A549 (cell line): ENCODE data around the gene IRAG1. TPM values are rescaled to one million over a fixed set of nuclear protein-coding genes. Genes with fewer than 3 reads are reported as not detected.
"Not testable (repeated sequence)": the region's sequence is repeated elsewhere in the genome, so short reads cannot be mapped to it uniquely, and the experiment has no call there.

Experiments used
- ATAC-seq, 2 experiments: fragments of 200-7000 bp in 1 of 2; fragments of >200 bp in 1 of 2; cut with Nextera tagmentation in 1 of 2; cut with Tn5 transposase in 1 of 2; 3 replicates each; pipeline versions ENCODE4 v1.8.0 to v1.9.1; 2018 to 2020; ENCODE audit warnings: mild to moderate bottlenecking in 1 of 2, moderate library complexity in 1 of 2
- CTCF ChIA-PET: fragments of 300-600 bp; sonication (Branson Sonifier 250); formaldehyde crosslinking; extraction: SDS; loops from one replicate; lab custom pipeline; 2021; ENCODE audit warnings: antibody characterized with exemption, inconsistent platforms; lab: Yijun Ruan, JAX
- POLR2A ChIA-PET: fragments of 350-600 bp; formaldehyde crosslinking; extraction: SDS; loops from one replicate; lab custom pipeline; 2021; ENCODE audit warnings: antibody characterized with exemption, inconsistent platforms; lab: Yijun Ruan, JAX
- DNase-seq, 2 experiments: peaks; one replicate each; pipeline versions ENCODE4 v3.0.0 to v3.0.0-alpha.2; 2011 to 2016; ENCODE audit warnings: low read depth in 1 of 2, low spot score in 1 of 2
- FAIRE-seq: peaks from 2 replicates; lab custom pipeline; 2011; peaks lifted over from hg19 to GRCh38; lab: Jason Lieb, UNC
- H3K27ac ChIP-seq, 2 experiments: fragments of >200 bp; sonication (Bioruptor Twin); formaldehyde crosslinking; 3 replicates each; pipeline ENCODE4 v1.5.1; 2016 to 2017
- H3K4me1 ChIP-seq: fragments of >200 bp; sonication (Bioruptor Twin); formaldehyde crosslinking; 3 replicates; pipeline ENCODE4 v1.6.1; 2016
- H3K4me2 ChIP-seq: fragments of >200 bp; sonication (Bioruptor Twin); formaldehyde crosslinking; 3 replicates; pipeline ENCODE4 v1.6.1; 2016
- H3K4me3 ChIP-seq: fragments of >200 bp; sonication (Bioruptor Twin); formaldehyde crosslinking; 3 replicates; pipeline ENCODE4 v1.5.1; 2016
- H3K9me3 ChIP-seq: fragments of >200 bp; sonication (Bioruptor Twin); formaldehyde crosslinking; 3 replicates; pipeline ENCODE4 v1.6.1; 2016
- EHMT2 ChIP-seq: fragments of 200-600 bp; sonication (generic); IDR thresholded peaks from 2 replicates; pipeline ENCODE4 v1.6.1; 2016; ENCODE audit warnings: antibody characterized with exemption, low read depth, mild to moderate bottlenecking, moderate library complexity
- ELK1 ChIP-seq: fragments of 150-350 bp; IDR thresholded peaks from 2 replicates; pipeline ENCODE4 v1.6.1; 2014; ENCODE audit warnings: low read depth, mild to moderate bottlenecking, low read length
- EP300 ChIP-seq, 2 experiments: fragments of >200 bp; sonication (Bioruptor Twin); formaldehyde crosslinking; IDR thresholded peaks; 2 replicates in 1 of 2; 3 replicates in 1 of 2; pipeline ENCODE4 v1.6.1; 2016 to 2017
- ESRRA ChIP-seq: fragments of 150-350 bp; IDR thresholded peaks from 2 replicates; pipeline ENCODE4 v1.6.1; 2014; ENCODE audit warnings: mild to moderate bottlenecking, low read length, borderline replicate concordance
- FOSB ChIP-seq: fragments of 250-450 bp; sonication (Bioruptor Pico); IDR thresholded peaks from 2 replicates; pipeline ENCODE4 v1.5.0; 2020; ENCODE audit warnings: mild to moderate bottlenecking, moderate library complexity
- HDAC2 ChIP-seq: fragments of 200-600 bp; sonication (generic); IDR thresholded peaks from 2 replicates; pipeline ENCODE4 v1.6.1; 2016
- HES2 ChIP-seq: fragments of >200 bp; sonication (Bioruptor Twin); formaldehyde crosslinking; IDR thresholded peaks from 2 replicates; pipeline ENCODE4 v1.6.1; 2016
- HEYL ChIP-seq: fragments of 250-450 bp; sonication (Bioruptor Pico); IDR thresholded peaks from 2 replicates; pipeline ENCODE4 v1.8.0; 2021; ENCODE audit warnings: mild to moderate bottlenecking, moderate library complexity
- HMGXB4 ChIP-seq: fragments of 250-450 bp; sonication (Bioruptor Pico); IDR thresholded peaks from 2 replicates; pipeline ENCODE4 v1.5.0; 2021; ENCODE audit warnings: mild to moderate bottlenecking, moderate library complexity, borderline replicate concordance
- HOXB5 ChIP-seq: fragments of 250-450 bp; sonication (Bioruptor Pico); IDR thresholded peaks from 2 replicates; pipeline ENCODE4 v1.5.0; 2020; ENCODE audit warnings: mild to moderate bottlenecking, moderate library complexity
- JUNB ChIP-seq: fragments of >200 bp; sonication (Bioruptor Twin); formaldehyde crosslinking; IDR thresholded peaks from 2 replicates; pipeline ENCODE4 v1.6.1; 2016
- KDM5A ChIP-seq: fragments of 200-600 bp; sonication (generic); IDR thresholded peaks from 2 replicates; pipeline ENCODE4 v1.6.1; 2016; ENCODE audit warnings: antibody characterized with exemption, mild to moderate bottlenecking
- NFE2L2 ChIP-seq: fragments of 150-350 bp; conservative IDR thresholded peaks from 2 replicates; pipeline ENCODE4 v1.6.1; 2014; ENCODE audit warnings: low read length
- NPAS2 ChIP-seq: fragments of 250-450 bp; sonication (Bioruptor Pico); IDR thresholded peaks from 2 replicates; pipeline ENCODE4 v1.8.0; 2022; ENCODE audit warnings: mild to moderate bottlenecking, moderate library complexity, borderline replicate concordance
- PHF8 ChIP-seq: fragments of 200-600 bp; sonication (generic); IDR thresholded peaks from 2 replicates; pipeline ENCODE4 v1.6.1; 2016; ENCODE audit warnings: low read depth, mild to moderate bottlenecking, antibody characterized with exemption, moderate library complexity, borderline replicate concordance
- POLR2A ChIP-seq: IDR thresholded peaks from 2 replicates; pipeline ENCODE4 v1.6.1; 2012; ENCODE audit warnings: mild to moderate bottlenecking, low read length
- RAD21 ChIP-seq, 2 experiments: fragments of >200 bp in 1 of 2; sonication (Bioruptor Twin) in 1 of 2; formaldehyde crosslinking in 1 of 2; IDR thresholded peaks in 1 of 2; conservative IDR thresholded peaks in 1 of 2; 2 replicates in 1 of 2; 3 replicates in 1 of 2; pipeline ENCODE4 v1.6.1; 2012 to 2018; ENCODE audit warnings: inconsistent platforms in 1 of 2
- RFX5 ChIP-seq: fragments of 450-650 bp; IDR thresholded peaks from 2 replicates; pipeline ENCODE4 v1.7.1; 2014; ENCODE audit warnings: antibody characterized with exemption, mild to moderate bottlenecking, moderate library complexity
- SREBF2 ChIP-seq: fragments of 450-650 bp; IDR thresholded peaks from 2 replicates; pipeline ENCODE4 v1.6.1; 2014; ENCODE audit warnings: mild to moderate bottlenecking, moderate library complexity
- TP53 ChIP-seq: fragments of 250-450 bp; sonication (Bioruptor Pico); IDR thresholded peaks from 2 replicates; pipeline ENCODE4 v1.5.0; 2021; ENCODE audit warnings: mild to moderate bottlenecking, moderate library complexity
- USF2 ChIP-seq: fragments of 450-650 bp; IDR thresholded peaks from 2 replicates; pipeline ENCODE4 v1.6.1; 2014; ENCODE audit warnings: antibody characterized with exemption
- ZFP36 ChIP-seq: fragments of 450-650 bp; IDR thresholded peaks from 2 replicates; pipeline ENCODE4 v1.6.1; 2014; ENCODE audit warnings: borderline replicate concordance; ENCODE audit not compliant: partially characterized antibody
- ZSCAN20 ChIP-seq: fragments of 250-450 bp; sonication (Bioruptor Pico); IDR thresholded peaks from 2 replicates; pipeline ENCODE4 v1.8.0; 2022; ENCODE audit warnings: mild to moderate bottlenecking, moderate library complexity
- WGBS: methylation state at CpG from one replicate; pipeline ENCODE4 v1.1.6; 2017; ENCODE audit errors: missing lambda C conversion rate; 5-methylcytosine and 5-hydroxymethylcytosine counted together
- polyA plus RNA-seq, 4 experiments: library from polyadenylated mRNA; depleted of rRNA in 3 of 4; stranded (reverse); fragments of >200 nt; fragmentation: RNase III in 1 of 4; extraction: RNeasy Plus Mini Kit Qiagen cat#74134 plus additional on column Dnase treatment in 1 of 4; gene quantifications; 2 replicates in 3 of 4; 3 replicates in 1 of 4; pipeline ENCODE4 v1.2.3, GENCODE V29; 2011 to 2017

IRAG1 gene
- polyA plus RNA-seq, 2 of the 4 experiments (the other 2 are of a cell fraction): 0.05 TPM; not detected in 1

GRCh38 chr11:10680956-10681487 is 12.5 kb downstream of the IRAG1 start (continued):
- no peak for TF ChIP-seq HMGXB4 (CRISPR knock-in tag)
- TF ChIP-seq NPAS2: no peak
- no peak for TF ChIP-seq HES2

GRCh38 chr11:10680279-10680678 is 13.3 kb downstream of the IRAG1 start:
- ATAC-seq, H3K27ac ChIP-seq, FAIRE-seq, DNase-seq, H3K9me3 ChIP-seq, H3K4me3 ChIP-seq, POLR2A ChIA-PET, H3K4me1 ChIP-seq, H3K4me2 ChIP-seq: not testable (repeated sequence)
- WGBS: 31% methylated on average over 1 of the region's 1 CpG
- CTCF ChIA-PET: interaction anchor here (1.5 to 3.0 kb wide), 2 partner anchors 10 to 26 kb away, joined by 3 to 11 read pairs; no protein-coding TSS in a partner anchor

- no peak overlapping the region for H3K27ac ChIP-seq
- H3K4me3 ChIP-seq: no peak overlapping the region
- FAIRE-seq (no peak), ATAC-seq (no peak), DNase-seq (no peak)
- POLR2A ChIA-PET: no interaction called here
- WGBS: 59% methylated on average over 4 of the region's 4 CpGs
- no peak overlapping the region for H3K4me2 ChIP-seq
- CTCF ChIA-PET: interaction anchor here (3.0 kb wide), 1 partner anchor 10 kb away, joined by 11 read pairs; no protein-coding TSS in a partner anchor
- H3K4me1 ChIP-seq: no peaks in the 10 kb centered on the region
- H3K9me3 ChIP-seq: no peaks in the 10 kb centered on the region
- TF ChIP-seq TP53 (no peak), FOSB (CRISPR knock-in tag) (no peak), SREBF2 (no peak), RAD21 (conservative IDR thresholded peaks at IDR 0.05 in 1 of 2, IDR thresholded peaks at IDR 0.05 in 1 of 2) (no peak), PHF8 (no peak), JUNB (no peak), RFX5 (no peak), ZFP36 (no peak), EHMT2 (no peak), POLR2A (no peak), ZSCAN20 (no peak), HOXB5 (CRISPR knock-in tag) (no peak), KDM5A (no peak), HDAC2 (no peak), ESRRA (no peak), ELK1 (no peak), USF2 (no peak), NFE2L2 (no peak), EP300 (IDR thresholded peaks at IDR 0.05) (no peak), HEYL (no peak)
These were observed 13.9 kb downstream of the IRAG1 start for GRCh38 chr11:10679644-10680043.
